OCI-M2 (cell line): ENCODE data around the gene MORF4L2.
"Not testable (repeated sequence)": the region's sequence is repeated elsewhere in the genome, so short reads cannot be mapped to it uniquely, and the experiment has no call there.

Source experiments
- DNase-seq: peaks from one replicate; lab custom pipeline; 2025; ENCODE audit not compliant: unreplicated experiment; lab: John Stamatoyannopoulos, UW

Gene MORF4L2

GRCh38 chrX:103681443-103681842 is 5.1 kb downstream of the MORF4L2 start:
- DNase-seq = no peak

- DNase-seq = no peak
These were observed 8.1 kb downstream of the MORF4L2 start for GRCh38 chrX:103678199-103678993.

- no peak for DNase-seq
These were observed 11.7 kb downstream of the MORF4L2 start for GRCh38 chrX:103674531-103675454.

GRCh38 chrX:103669745-103670144 is 16.8 kb downstream of the MORF4L2 start:
- DNase-seq = no peak

GRCh38 chrX:103666202-103667107 is 20.0 kb downstream of the MORF4L2 start:
- DNase-seq = no peak

DNA sequence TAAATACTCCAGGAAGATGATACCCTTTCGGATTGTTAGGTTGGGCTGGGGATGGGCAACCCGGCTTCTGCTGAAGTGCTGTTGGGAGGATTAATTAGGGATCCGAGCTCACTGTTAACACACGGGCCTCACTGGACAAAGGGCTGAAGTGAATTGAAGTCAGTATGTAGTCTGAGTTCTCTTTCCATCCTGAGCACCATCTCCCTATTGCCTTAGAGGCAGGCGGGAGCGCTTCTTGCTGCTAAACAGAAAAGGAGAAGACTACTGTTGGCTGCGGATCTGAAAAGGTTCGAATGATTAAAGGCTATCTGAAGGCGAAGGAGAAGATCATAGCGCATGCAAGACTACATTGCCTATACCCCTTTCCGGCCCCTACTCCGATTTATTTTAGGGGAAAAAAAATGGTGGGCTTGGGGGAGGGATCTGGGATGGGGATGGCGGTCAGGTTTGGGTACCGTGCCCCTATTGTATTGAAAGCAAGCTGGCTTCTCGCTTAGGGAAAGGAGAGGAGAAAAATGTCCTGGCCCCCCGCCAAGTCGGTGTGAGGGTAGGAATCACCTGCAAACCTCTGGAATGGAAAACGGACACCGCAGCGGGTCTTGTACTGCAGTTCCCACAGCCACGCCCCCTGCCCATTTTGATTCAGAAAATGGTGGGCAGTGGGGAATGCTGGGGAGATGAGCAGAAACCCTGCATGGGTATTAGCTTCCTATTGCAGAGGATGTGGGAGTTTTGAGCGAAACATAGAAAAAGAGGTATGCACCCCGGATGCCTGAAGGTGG is 22.3 kb downstream of the MORF4L2 start:
- no peak for DNase-seq

DNA sequence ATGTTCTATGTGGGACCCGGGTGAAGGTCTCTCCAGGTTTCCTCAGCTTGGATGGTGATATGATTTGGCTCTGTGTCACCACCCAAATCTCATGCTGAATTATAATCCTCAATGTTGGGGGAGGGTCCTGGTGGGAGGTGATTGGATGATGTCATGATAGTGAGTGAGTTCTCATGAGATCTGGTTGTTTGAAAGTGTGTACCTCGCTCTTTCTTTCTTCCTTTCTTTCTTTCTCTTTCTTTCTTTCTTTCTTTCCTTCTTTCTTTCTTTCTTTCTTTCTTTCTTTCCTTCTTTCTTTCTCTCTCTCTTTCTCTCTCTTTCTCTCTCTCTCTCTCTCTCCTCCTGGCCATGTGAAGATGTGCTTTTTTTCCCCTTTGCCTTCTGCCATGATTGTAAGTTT is 27.0 kb downstream of the MORF4L2 start:
- DNase-seq = not testable (repeated sequence)

GRCh38 chrX:103658681-103659433 is 27.6 kb downstream of the MORF4L2 start:
- no peak for DNase-seq

GRCh38 chrX:103657066-103657465 is 29.4 kb downstream of the MORF4L2 start:
- not testable (repeated sequence) for DNase-seq

- no peak for DNase-seq
These were observed 29.9 kb downstream of the MORF4L2 start for GRCh38 chrX:103656617-103657016.

- not testable (repeated sequence) for DNase-seq
These were observed 31.1 kb downstream of the MORF4L2 start for GRCh38 chrX:103655230-103656000.

GRCh38 chrX:103651151-103651773 is 35.2 kb downstream of the MORF4L2 start:
- DNase-seq = no peak

- DNase-seq = no peak
These were observed 38.9 kb downstream of the MORF4L2 start for GRCh38 chrX:103647630-103648029.

DNA sequence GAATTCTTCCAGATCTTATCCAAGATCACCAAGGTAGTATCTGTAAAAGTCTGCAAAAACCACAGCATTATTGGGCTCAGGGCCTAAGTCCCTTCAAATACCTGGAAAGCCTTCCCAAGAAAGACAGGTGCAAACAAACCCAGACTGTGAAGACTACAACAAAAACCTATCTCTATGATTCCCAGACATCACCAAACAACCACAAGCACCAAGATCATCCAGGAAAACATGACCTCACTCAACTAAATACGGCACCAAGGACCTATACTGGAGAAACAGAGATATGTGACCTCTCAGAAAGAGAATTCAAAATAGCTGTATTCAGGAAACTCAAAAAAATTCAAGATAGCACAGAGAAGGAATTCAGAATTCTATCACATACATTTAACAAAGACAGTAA is 42.4 kb downstream of the MORF4L2 start:
- no peak for DNase-seq

DNA sequence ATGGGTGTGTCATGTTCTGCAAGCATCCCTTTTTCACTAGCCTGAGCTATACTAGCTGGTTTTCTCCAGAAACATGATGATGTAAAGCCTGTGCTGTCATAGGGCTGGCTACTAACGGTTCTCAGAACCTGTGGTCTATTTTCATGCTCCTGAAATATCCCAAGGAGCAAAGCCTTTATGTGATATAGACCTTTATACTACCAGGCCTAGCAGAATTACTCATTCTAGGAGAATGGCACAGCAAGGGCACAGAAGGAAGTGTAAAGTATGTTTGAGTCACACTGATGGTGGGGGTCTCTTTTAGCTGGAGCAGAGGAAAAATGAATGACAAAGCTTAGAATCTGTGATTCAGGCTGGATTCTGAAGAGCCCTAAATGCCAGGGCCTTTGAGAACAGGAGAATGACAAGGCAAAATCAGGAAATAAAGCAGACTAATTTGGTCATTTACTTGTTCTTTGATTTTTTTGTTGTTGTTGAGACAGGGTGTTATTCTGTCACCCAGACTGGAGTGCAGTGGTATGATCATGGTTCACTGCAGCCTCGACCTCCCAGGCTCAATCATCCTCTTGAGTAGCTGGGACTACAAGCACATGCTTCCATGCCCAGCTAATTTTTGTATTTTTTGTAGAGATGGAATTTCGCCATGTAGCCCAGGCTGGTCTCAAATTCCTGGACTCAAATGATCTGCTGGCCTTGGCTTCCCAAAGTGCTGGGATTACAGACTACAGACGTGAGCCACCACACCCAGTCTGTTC is 45.9 kb downstream of the MORF4L2 start:
- no peak for DNase-seq

DNA sequence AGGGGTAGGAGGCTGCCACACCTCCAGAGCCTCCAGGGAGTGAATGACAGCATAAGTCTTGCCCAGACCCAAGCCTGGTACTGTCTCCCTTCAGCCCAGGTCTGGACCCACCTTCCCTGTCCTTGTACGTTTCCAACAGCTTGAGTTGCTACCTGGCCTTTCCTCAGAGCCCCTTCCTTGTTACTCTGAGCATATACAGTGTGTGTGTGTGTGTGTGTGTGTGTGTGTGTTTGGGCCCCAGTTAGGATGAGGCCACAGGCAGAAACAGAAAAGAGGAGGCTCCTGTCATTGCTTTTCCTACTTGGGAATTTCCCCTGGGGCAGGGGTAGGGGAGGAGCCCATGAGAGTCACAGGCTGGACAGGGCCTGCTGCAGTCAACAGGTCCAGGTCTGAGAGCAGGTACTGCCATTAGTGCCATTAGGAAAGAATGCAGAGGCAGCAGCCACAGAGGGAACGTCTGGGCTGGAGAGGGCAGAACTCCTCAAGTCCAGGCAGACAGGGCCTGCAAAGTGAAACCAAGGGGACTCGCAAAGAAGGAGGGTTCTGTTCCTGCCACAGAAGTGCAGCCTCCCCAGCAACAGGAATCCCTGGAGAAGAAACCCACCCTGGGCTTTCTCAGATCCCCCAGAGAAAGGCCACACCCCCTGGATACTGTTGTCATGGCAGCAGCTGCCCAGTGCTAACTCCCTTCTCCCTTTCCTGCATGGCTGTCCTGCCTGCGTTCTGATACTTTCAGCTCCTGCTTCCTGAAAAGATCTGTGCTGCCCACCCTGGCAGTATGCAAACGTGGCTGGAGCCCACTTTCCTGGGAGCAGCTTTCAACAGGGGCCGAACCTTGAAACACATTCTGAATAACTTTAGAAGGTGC is 47.8 kb downstream of the MORF4L2 start:
- DNase-seq = not testable (repeated sequence)
